ENCODE measurements around the gene UNC5B. TPM values are rescaled to one million over a fixed set of nuclear protein-coding genes. Genes with fewer than 3 reads are reported as not detected.

UNC5B gene
- total RNA-seq, 1 experiment from 2014 or later: 22.0 TPM

DNA sequence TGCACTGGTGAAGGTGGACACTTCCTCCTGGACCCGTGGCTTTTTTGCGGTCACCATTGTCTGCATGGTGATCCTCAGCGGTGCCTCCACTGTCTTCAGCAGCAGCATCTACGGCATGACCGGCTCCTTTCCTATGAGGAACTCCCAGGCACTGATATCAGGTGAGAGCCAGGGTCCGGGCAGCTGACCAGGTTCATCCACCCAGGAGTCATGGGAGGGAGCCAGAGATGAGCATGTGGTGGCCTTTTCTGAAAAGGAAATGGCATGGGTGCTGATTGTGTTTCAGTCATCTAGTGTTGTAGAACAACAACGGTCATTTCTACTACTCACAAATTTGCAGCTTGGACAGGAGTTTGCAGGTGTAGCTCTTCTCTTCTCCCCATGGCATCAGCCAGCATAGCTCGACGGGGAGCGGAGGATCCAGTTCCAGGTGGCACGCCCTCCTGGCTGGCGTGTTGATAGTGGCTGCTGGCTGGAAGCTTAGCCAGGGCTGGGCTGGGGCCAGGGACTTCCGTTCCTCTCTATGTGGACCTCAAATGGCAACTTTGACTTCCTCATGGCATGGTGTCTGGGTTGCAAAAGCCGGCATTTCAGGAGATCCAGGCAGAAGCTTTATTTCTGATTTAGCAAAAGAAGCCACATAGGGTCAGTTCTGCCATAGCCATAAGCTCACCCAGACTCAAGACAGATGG lies 139.4 kb downstream of the UNC5B start:
- intact Hi-C loops (cut with micrococcal nuclease): no loop called here
- Histone ChIP-seq H3K9me2 (ENCODE audit: insufficient read depth) (no peaks in the 10 kb centered on the region), H3K9ac (ENCODE audit: low read length) (no peak overlapping the region), H3K27ac (ENCODE audit: low read depth, low read length) (no peak overlapping the region), H3K36me3 (ENCODE audit: control insufficient read depth in 1 of 2, insufficient read depth in 2 of 2, low read length in 2 of 2) (no peaks in the 10 kb centered on the region; a peak in 1 of 4 replicates), H4K20me1 (ENCODE audit: insufficient read depth) (no peaks in the 10 kb centered on the region), H3K4me2 (ENCODE audit: low read length) (no peak overlapping the region), H3K27me3 (ENCODE audit: insufficient read depth, low read length) (no peaks in the 10 kb centered on the region), H3K79me2 (ENCODE audit: insufficient read depth, low read length) (no peaks in the 10 kb centered on the region), H3K4me1 (ENCODE audit: control insufficient read depth in 1 of 2, insufficient read depth in 2 of 2, low read length in 2 of 2) (peaks cover 0 to 8% of the 10 kb centered on the region in 2 experiments; a peak in 3 of 4 replicates), H3K9me3 (ENCODE audit: control insufficient read depth in 1 of 2, insufficient read depth in 1 of 2, low read depth in 1 of 2, low read length in 2 of 2) (no peaks in the 10 kb centered on the region), H2AFZ (ENCODE audit: low read depth, low read length, poor library complexity, severe bottlenecking) (no peak overlapping the region), H3K4me3 (replicated peaks in 1 of 2; ENCODE audit: low read depth in 1 of 2, low read length in 2 of 2) (no peak overlapping the region)
- ChIA-PET CTCF (interaction anchor here (0.6 kb wide), 1 partner anchor 46 kb away, joined by 3 read pairs; no protein-coding TSS in a partner anchor), RAD21 (ENCODE audit: low non-redundant PET in 1 of 2, low total read pairs in 2 of 2, uncharacterized antibody in 2 of 2, unreplicated experiment in 2 of 2) (no interaction called here), POLR2A (no interaction called here)
- TF ChIP-seq, protein P1, sequence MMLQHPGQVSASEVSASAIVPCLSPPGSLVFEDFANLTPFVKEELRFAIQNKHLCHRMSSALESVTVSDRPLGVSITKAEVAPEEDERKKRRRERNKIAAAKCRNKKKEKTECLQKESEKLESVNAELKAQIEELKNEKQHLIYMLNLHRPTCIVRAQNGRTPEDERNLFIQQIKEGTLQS (IDR thresholded peaks at IDR 0.05): no peak
- TF ChIP-seq CEBPB (IDR thresholded peaks at IDR 0.05; ENCODE audit: low read depth) (no peak), EGR1 (IDR thresholded peaks at IDR 0.05; ENCODE audit: low read depth) (no peak), POLR2A (IDR thresholded peaks at IDR 0.05; ENCODE audit: borderline replicate concordance, extremely low read depth, insufficient read depth, insufficient read length) (no peak), ZNF274 (IDR thresholded peaks at IDR 0.05; ENCODE audit: low read depth, low read length) (no peak), FOSL1 (IDR thresholded peaks at IDR 0.05; ENCODE audit: low read depth) (no peak), SIN3A (IDR thresholded peaks at IDR 0.05; ENCODE audit: low read depth) (no peak), YY1 (IDR thresholded peaks at IDR 0.05; ENCODE audit: extremely low read depth, insufficient replicate concordance, low read depth, low read length) (no peak), CBX3 (IDR thresholded peaks at IDR 0.05; ENCODE audit: low read depth) (no peak), EZH2 (IDR thresholded peaks at IDR 0.05) (no peak), SP1 (IDR thresholded peaks at IDR 0.05; ENCODE audit: low read depth) (no peak), JUND (IDR thresholded peaks at IDR 0.05) (no peak), POLR2AphosphoS5 (IDR thresholded peaks at IDR 0.05; ENCODE audit: low read depth, low read length) (no peak), RAD21 (IDR thresholded peaks at IDR 0.05; ENCODE audit: low read depth) (no peak)
- TF ChIP-seq, protein P2, sequence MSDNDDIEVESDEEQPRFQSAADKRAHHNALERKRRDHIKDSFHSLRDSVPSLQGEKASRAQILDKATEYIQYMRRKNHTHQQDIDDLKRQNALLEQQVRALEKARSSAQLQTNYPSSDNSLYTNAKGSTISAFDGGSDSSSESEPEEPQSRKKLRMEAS (IDR thresholded peaks at IDR 0.05): no peak
- TF ChIP-seq, protein P3, sequence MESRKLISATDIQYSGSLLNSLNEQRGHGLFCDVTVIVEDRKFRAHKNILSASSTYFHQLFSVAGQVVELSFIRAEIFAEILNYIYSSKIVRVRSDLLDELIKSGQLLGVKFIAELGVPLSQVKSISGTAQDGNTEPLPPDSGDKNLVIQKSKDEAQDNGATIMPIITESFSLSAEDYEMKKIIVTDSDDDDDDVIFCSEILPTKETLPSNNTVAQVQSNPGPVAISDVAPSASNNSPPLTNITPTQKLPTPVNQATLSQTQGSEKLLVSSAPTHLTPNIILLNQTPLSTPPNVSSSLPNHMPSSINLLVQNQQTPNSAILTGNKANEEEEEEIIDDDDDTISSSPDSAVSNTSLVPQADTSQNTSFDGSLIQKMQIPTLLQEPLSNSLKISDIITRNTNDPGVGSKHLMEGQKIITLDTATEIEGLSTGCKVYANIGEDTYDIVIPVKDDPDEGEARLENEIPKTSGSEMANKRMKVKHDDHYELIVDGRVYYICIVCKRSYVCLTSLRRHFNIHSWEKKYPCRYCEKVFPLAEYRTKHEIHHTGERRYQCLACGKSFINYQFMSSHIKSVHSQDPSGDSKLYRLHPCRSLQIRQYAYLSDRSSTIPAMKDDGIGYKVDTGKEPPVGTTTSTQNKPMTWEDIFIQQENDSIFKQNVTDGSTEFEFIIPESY (IDR thresholded peaks at IDR 0.05; ENCODE audit: extremely low read depth, insufficient replicate concordance, low read length): no peak
- TF ChIP-seq, protein P4, sequence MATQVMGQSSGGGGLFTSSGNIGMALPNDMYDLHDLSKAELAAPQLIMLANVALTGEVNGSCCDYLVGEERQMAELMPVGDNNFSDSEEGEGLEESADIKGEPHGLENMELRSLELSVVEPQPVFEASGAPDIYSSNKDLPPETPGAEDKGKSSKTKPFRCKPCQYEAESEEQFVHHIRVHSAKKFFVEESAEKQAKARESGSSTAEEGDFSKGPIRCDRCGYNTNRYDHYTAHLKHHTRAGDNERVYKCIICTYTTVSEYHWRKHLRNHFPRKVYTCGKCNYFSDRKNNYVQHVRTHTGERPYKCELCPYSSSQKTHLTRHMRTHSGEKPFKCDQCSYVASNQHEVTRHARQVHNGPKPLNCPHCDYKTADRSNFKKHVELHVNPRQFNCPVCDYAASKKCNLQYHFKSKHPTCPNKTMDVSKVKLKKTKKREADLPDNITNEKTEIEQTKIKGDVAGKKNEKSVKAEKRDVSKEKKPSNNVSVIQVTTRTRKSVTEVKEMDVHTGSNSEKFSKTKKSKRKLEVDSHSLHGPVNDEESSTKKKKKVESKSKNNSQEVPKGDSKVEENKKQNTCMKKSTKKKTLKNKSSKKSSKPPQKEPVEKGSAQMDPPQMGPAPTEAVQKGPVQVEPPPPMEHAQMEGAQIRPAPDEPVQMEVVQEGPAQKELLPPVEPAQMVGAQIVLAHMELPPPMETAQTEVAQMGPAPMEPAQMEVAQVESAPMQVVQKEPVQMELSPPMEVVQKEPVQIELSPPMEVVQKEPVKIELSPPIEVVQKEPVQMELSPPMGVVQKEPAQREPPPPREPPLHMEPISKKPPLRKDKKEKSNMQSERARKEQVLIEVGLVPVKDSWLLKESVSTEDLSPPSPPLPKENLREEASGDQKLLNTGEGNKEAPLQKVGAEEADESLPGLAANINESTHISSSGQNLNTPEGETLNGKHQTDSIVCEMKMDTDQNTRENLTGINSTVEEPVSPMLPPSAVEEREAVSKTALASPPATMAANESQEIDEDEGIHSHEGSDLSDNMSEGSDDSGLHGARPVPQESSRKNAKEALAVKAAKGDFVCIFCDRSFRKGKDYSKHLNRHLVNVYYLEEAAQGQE (IDR thresholded peaks at IDR 0.05; ENCODE audit: low read depth): no peak
- DNase-seq (ENCODE audit: low read depth, low spot score) (no peak), ATAC-seq (no peak)
- no TSS peak for BruUV-seq (replicated peaks)

Measured in HCT116 (cell line).